GM12878 (cell line): ENCODE data around the gene ZFR. TPM values are rescaled to one million over a fixed set of nuclear protein-coding genes. Genes with fewer than 3 reads are reported as not detected.

Experiments
- ATAC-seq: fragments of 200-7000 bp; cut with Tn5 transposase; 3 replicates; pipeline ENCODE4 v1.9.1; 2020; ENCODE audit warnings: mild to moderate bottlenecking, moderate library complexity
- BruUV-seq: library from RNA; stranded (reverse); fragments of 400-500 nt; replicated peaks from 2 replicates; lab custom pipeline; 2021; lab: Mats Ljungman, UMichigan
- CTCF ChIA-PET: fragments of 300-600 bp; sonication (Branson Sonifier 250); formaldehyde crosslinking; extraction: SDS; loops from one replicate; lab custom pipeline; 2021; ENCODE audit warnings: inconsistent platforms; lab: Yijun Ruan, JAX
- POLR2A ChIA-PET: fragments of 350-600 bp; formaldehyde crosslinking; extraction: SDS; loops from one replicate; lab custom pipeline; 2021; ENCODE audit warnings: inconsistent platforms; lab: Charles Lee
- RAD21 ChIA-PET: fragments of 300-600 bp; sonication (Branson Sonifier 250); formaldehyde crosslinking; loops from one replicate; lab custom pipeline; 2023; ENCODE audit warnings: antibody characterized with exemption; ENCODE audit not compliant: unreplicated experiment; lab: Charles Lee
- SMC1A ChIA-PET: fragments of 300-600 bp; sonication (Branson Sonifier 250); formaldehyde crosslinking; loops from one replicate; lab custom pipeline; 2023; ENCODE audit not compliant: unreplicated experiment, uncharacterized antibody; lab: Charles Lee
- DNase-seq: peaks from one replicate; pipeline ENCODE4 v3.0.0-alpha.2; 2011; ENCODE audit warnings: low read depth, low spot score
- FAIRE-seq: peaks from 3 replicates; lab custom pipeline; 2011; peaks lifted over from hg19 to GRCh38; lab: Jason Lieb, UNC
- H2AFZ ChIP-seq: 2 replicates; pipeline ENCODE4 v1.6.0; 2011; ENCODE audit warnings: low read depth, low read length, control low read depth; ENCODE audit not compliant: control insufficient read depth
- H3K27ac ChIP-seq: 2 replicates; pipeline ENCODE4 v1.5.1; 2011; ENCODE audit warnings: control low read depth; ENCODE audit not compliant: control insufficient read depth, insufficient read depth
- H3K27me3 ChIP-seq, 2 experiments: replicated peaks in 1 of 2; 2 replicates each; pipeline versions ENCODE4 v1.6.0 to v1.6.1; 2011; ENCODE audit warnings: low read length in 1 of 2; ENCODE audit not compliant: control insufficient read depth in 2 of 2, insufficient read depth in 2 of 2
- H3K36me3 ChIP-seq, 2 experiments: 2 replicates each; pipeline ENCODE4 v1.5.1; 2011; ENCODE audit warnings: low read length in 1 of 2; ENCODE audit not compliant: control insufficient read depth in 2 of 2, insufficient read depth in 2 of 2
- H3K4me1 ChIP-seq: 2 replicates; pipeline ENCODE4 v1.6.1; 2011; ENCODE audit warnings: mild to moderate bottlenecking, low read length, moderate library complexity, mixed read lengths; ENCODE audit not compliant: control insufficient read depth, insufficient read depth
- H3K4me2 ChIP-seq: 2 replicates; pipeline ENCODE4 v1.6.0; 2011; ENCODE audit warnings: control low read depth; ENCODE audit not compliant: control insufficient read depth, insufficient read depth
- H3K4me3 ChIP-seq: fragments of 200-600 bp; sonication (generic); 2 replicates; pipeline ENCODE4 v1.5.1; 2016
- H3K79me2 ChIP-seq: 2 replicates; pipeline ENCODE4 v1.6.0; 2011; ENCODE audit warnings: low read length; ENCODE audit not compliant: control insufficient read depth, insufficient read depth
- H3K9ac ChIP-seq: 2 replicates; pipeline ENCODE4 v1.8.0; 2011; ENCODE audit warnings: low read length, control low read depth, mixed read lengths; ENCODE audit not compliant: control insufficient read depth, insufficient read depth
- H3K9me3 ChIP-seq: replicated peaks from 3 replicates; pipeline ENCODE4 v1.5.1; 2011; ENCODE audit warnings: mild to moderate bottlenecking, low read length; ENCODE audit not compliant: control insufficient read depth, insufficient read depth
- H4K20me1 ChIP-seq: 2 replicates; pipeline ENCODE4 v1.6.0; 2011; ENCODE audit not compliant: control insufficient read depth, insufficient read depth
- CHD4 ChIP-seq: fragments of 200-600 bp; sonication (generic); IDR thresholded peaks from 2 replicates; pipeline ENCODE4 v1.6.1; 2016; ENCODE audit warnings: mild to moderate bottlenecking
- EP300 ChIP-seq, 2 experiments: fragments of 150-350 bp in 1 of 2; IDR thresholded peaks; 2 replicates each; pipeline ENCODE4 v1.6.1; 2011 to 2012; ENCODE audit warnings: low read depth in 2 of 2, low read length in 2 of 2, borderline replicate concordance in 1 of 2, improper control_type of control experiment in 1 of 2, inconsistent platforms in 1 of 2; ENCODE audit not compliant: control insufficient read depth in 1 of 2
- GATAD2B ChIP-seq: fragments of 450-650 bp; conservative IDR thresholded peaks from 2 replicates; pipeline ENCODE4 v1.6.1; 2017; ENCODE audit warnings: low read depth, mild to moderate bottlenecking, moderate library complexity
- HDGF ChIP-seq: fragments of 450-650 bp; IDR thresholded peaks from 2 replicates; pipeline ENCODE4 v1.6.1; 2016; ENCODE audit warnings: antibody characterized with exemption
- IKZF1 ChIP-seq: fragments of 450-650 bp; conservative IDR thresholded peaks from 2 replicates; pipeline ENCODE4 v1.6.1; 2017; ENCODE audit warnings: antibody characterized with exemption, mild to moderate bottlenecking
- JUND ChIP-seq: IDR thresholded peaks from 2 replicates; pipeline ENCODE4 v1.6.1; 2012; ENCODE audit warnings: low read depth, mild to moderate bottlenecking, low read length, improper control_type of control experiment, moderate library complexity
- PKNOX1 ChIP-seq: fragments of 450-650 bp; IDR thresholded peaks from 2 replicates; pipeline ENCODE4 v1.6.1; 2016; ENCODE audit warnings: mild to moderate bottlenecking
- RAD21 ChIP-seq: IDR thresholded peaks from 2 replicates; pipeline ENCODE4 v1.6.1; 2011; ENCODE audit warnings: mild to moderate bottlenecking, low read depth, low read length, moderate library complexity; ENCODE audit not compliant: insufficient read depth
- RELA ChIP-seq: fragments of 450-650 bp; IDR thresholded peaks from 2 replicates; pipeline ENCODE4 v1.8.0; 2014; ENCODE audit warnings: borderline replicate concordance; ENCODE audit not compliant: partially characterized antibody
- SMAD1 ChIP-seq: fragments of 450-650 bp; IDR thresholded peaks from 2 replicates; pipeline ENCODE4 v1.6.1; 2018; ENCODE audit warnings: mild to moderate bottlenecking, low read depth; ENCODE audit not compliant: partially characterized antibody
- SP1 ChIP-seq: IDR thresholded peaks from one replicate; pipeline ENCODE4 v1.6.1; 2011; ENCODE audit warnings: low read depth, low read length
- STAT3 ChIP-seq: IDR thresholded peaks from 2 replicates; pipeline ENCODE4 v1.6.1; 2011; ENCODE audit warnings: low read depth, low read length, improper control_type of control experiment
- WGBS: methylation state at CpG from one replicate; pipeline ENCODE4 v1.1.6; 2016; ENCODE audit warnings: low lambda C conversion rate; ENCODE audit not compliant: insufficient replicate concordance, insufficient coverage; ENCODE audit errors: missing lambda C conversion rate; 5-methylcytosine and 5-hydroxymethylcytosine counted together
- in situ Hi-C: fragments of 300-500 bp; cut with MboI; formaldehyde crosslinking; loops from 9 replicates; pipeline ENCODE4 v1.14.3; 2018; ENCODE audit warnings: mixed read lengths
- intact Hi-C: fragments of 100-400 bp; cut with micrococcal nuclease; formaldehyde crosslinking; loops from one replicate; pipeline ENCODE4 v1.14.2; 2022; ENCODE audit not compliant: unreplicated experiment
- polyA plus RNA-seq, 11 experiments: library from polyadenylated mRNA; depleted of rRNA in 4 of 11; unstranded in 6 of 11; stranded (reverse) in 5 of 11; fragments of >200 nt; fragmentation: Nextera tagmentation in 4 of 11; fragmentation: Illumina TruSeq in 1 of 11; extraction: Ambion mirVana in 4 of 11; extraction: Trizol in 1 of 11; gene quantifications; 1 replicate in 1 of 11; 2 replicates in 10 of 11; pipeline versions ENCODE4 v1.2.1 to v1.2.3, GENCODE V29; 2011 to 2016; ENCODE audit warnings: inconsistent platforms in 2 of 11, missing spikeins in 2 of 11, low read depth in 1 of 11
- total RNA-seq, 4 experiments: library from RNA; depleted of rRNA in 3 of 4; stranded (reverse); fragments of >200 nt in 3 of 4; fragmentation: Illumina TruSeq in 1 of 4; extraction: Trizol in 1 of 4; gene quantifications; 2 replicates each; pipeline versions ENCODE4 v1.2.1 to v1.2.3, GENCODE V29; 2013 to 2021
- TF ChIP-seq, protein P1 (sequence below): fragments of 450-650 bp; IDR thresholded peaks from 2 replicates; pipeline ENCODE4 v1.6.1; 2014; ENCODE audit warnings: mild to moderate bottlenecking
- TF ChIP-seq, protein P2 (sequence below): fragments of 150-350 bp; IDR thresholded peaks from 2 replicates; pipeline ENCODE4 v1.6.1; 2014; ENCODE audit warnings: mild to moderate bottlenecking, low read depth, low read length

Gene ZFR
- total and polyA plus RNA-seq, 10 of the 15 experiments (the other 5 are each of a cell fraction or from before 2014, with no cell fraction given), result 33.7 to 90.6 (median 72.9) TPM

GRCh38 chr5:32331935-32332274, 112.6 kb downstream of the ZFR start:
- Histone ChIP-seq H4K20me1 (no peaks in the 10 kb centered on the region), H3K9me3 (no peaks in the 10 kb centered on the region), H3K4me2 (no peak overlapping the region), H3K27me3 (no peaks in the 10 kb centered on the region), H3K4me3 (no peak overlapping the region), H3K36me3 (no peaks in the 10 kb centered on the region), H3K79me2 (no peaks in the 10 kb centered on the region), H3K27ac (no peak overlapping the region), H3K9ac (no peak overlapping the region), H2AFZ (no peak overlapping the region), H3K4me1 (0 out of 2 replicates have a peak, but pooled peaks cover 4% of the 10 kb centered on the region)
- CTCF ChIA-PET, result interaction anchor here (0.5 to 10.9 kb wide), 6 partner anchors 23 to 281 kb away, joined by 3 to 339 read pairs (median 8); no protein-coding TSS in a partner anchor
- in situ Hi-C loops (no loop called here), intact Hi-C loops (no loop called here)
- BruUV-seq, result no TSS peak
- WGBS, result 42% methylated on average over 3 of the region's 3 CpGs
- ATAC-seq (no peak), FAIRE-seq (no peak), DNase-seq (no peak)
- TF ChIP-seq EP300 (IDR thresholded peaks at IDR 0.05; ENCODE audit: borderline replicate concordance in 1 of 2, control insufficient read depth in 1 of 2, low read depth in 2 of 2, low read length in 2 of 2), result no peak
- TF ChIP-seq HDGF, result no peak
- TF ChIP-seq CHD4, result no peak
- TF ChIP-seq SP1, result no peak
- TF ChIP-seq, protein P1, sequence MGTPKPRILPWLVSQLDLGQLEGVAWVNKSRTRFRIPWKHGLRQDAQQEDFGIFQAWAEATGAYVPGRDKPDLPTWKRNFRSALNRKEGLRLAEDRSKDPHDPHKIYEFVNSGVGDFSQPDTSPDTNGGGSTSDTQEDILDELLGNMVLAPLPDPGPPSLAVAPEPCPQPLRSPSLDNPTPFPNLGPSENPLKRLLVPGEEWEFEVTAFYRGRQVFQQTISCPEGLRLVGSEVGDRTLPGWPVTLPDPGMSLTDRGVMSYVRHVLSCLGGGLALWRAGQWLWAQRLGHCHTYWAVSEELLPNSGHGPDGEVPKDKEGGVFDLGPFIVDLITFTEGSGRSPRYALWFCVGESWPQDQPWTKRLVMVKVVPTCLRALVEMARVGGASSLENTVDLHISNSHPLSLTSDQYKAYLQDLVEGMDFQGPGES, result no peak
- no peak for TF ChIP-seq RELA
- no peak for TF ChIP-seq IKZF1
- TF ChIP-seq, protein P2, sequence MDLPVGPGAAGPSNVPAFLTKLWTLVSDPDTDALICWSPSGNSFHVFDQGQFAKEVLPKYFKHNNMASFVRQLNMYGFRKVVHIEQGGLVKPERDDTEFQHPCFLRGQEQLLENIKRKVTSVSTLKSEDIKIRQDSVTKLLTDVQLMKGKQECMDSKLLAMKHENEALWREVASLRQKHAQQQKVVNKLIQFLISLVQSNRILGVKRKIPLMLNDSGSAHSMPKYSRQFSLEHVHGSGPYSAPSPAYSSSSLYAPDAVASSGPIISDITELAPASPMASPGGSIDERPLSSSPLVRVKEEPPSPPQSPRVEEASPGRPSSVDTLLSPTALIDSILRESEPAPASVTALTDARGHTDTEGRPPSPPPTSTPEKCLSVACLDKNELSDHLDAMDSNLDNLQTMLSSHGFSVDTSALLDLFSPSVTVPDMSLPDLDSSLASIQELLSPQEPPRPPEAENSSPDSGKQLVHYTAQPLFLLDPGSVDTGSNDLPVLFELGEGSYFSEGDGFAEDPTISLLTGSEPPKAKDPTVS, result no peak
- no peak for TF ChIP-seq PKNOX1
- TF ChIP-seq RAD21, result no peak
- no peak for TF ChIP-seq JUND
- no peak for TF ChIP-seq STAT3
- TF ChIP-seq GATAD2B, result no peak
- no peak for TF ChIP-seq SMAD1
- POLR2A ChIA-PET, result no interaction called here
- RAD21 ChIA-PET, result interaction anchor here (6.2 kb wide), 1 partner anchor 100 kb away, joined by 172 read pairs; no protein-coding TSS in a partner anchor
- SMC1A ChIA-PET, result interaction anchor here (0.7 to 5.6 kb wide), 4 partner anchors 53 to 200 kb away, joined by 3 to 153 read pairs (median 12); no protein-coding TSS in a partner anchor
